Hepatocyte (in vitro differentiated cells): ENCODE measurements around the gene IL20.

Source experiments
- EZH2 ChIP-seq: fragments of 200-600 bp; sonication (generic); IDR thresholded peaks from 2 replicates; pipeline ENCODE4 v1.6.1; 2016; ENCODE audit warnings: antibody characterized with exemption, mild to moderate bottlenecking, borderline replicate concordance
- TF ChIP-seq, protein P1 (sequence below): fragments of 200-600 bp; sonication (generic); IDR thresholded peaks from 2 replicates; pipeline ENCODE4 v1.5.1; 2016; ENCODE audit warnings: antibody characterized with exemption, mild to moderate bottlenecking; ENCODE audit not compliant: poor library complexity

DNA sequence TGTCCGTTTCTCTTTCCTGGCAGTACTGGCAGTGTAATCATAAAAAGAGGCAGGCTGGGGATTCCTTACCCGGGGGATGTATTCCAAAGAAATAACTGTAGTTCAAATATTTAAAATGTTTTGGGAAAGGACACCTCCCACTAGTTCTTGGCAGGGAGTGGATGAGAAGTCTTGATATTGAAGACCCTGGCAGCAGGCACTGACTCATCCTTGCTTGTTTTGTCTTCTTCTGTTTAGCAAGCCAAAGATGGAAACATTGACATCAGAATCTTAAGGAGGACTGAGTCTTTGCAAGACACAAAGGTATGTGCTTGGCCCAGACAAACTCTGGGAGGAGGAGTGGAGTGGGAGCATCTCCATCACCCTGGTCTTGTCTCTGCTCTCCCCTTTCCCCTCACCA is 639 bp downstream of the IL20 start:
- TF ChIP-seq, protein P1, sequence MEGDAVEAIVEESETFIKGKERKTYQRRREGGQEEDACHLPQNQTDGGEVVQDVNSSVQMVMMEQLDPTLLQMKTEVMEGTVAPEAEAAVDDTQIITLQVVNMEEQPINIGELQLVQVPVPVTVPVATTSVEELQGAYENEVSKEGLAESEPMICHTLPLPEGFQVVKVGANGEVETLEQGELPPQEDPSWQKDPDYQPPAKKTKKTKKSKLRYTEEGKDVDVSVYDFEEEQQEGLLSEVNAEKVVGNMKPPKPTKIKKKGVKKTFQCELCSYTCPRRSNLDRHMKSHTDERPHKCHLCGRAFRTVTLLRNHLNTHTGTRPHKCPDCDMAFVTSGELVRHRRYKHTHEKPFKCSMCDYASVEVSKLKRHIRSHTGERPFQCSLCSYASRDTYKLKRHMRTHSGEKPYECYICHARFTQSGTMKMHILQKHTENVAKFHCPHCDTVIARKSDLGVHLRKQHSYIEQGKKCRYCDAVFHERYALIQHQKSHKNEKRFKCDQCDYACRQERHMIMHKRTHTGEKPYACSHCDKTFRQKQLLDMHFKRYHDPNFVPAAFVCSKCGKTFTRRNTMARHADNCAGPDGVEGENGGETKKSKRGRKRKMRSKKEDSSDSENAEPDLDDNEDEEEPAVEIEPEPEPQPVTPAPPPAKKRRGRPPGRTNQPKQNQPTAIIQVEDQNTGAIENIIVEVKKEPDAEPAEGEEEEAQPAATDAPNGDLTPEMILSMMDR: no peak
- no peak for TF ChIP-seq EZH2
